OCI-M2 (cell line): ENCODE data around the gene LARP1B.
"Not testable (repeated sequence)": the region's sequence is repeated elsewhere in the genome, so short reads cannot be mapped to it uniquely, and the experiment has no call there.

Experiments
- DNase-seq: peaks from one replicate; lab custom pipeline; 2025; ENCODE audit not compliant: unreplicated experiment; lab: John Stamatoyannopoulos, UW

Gene LARP1B

GRCh38 chr4:128060699-128061565 is at the start of gene LARP1B:
TSS of gene LARP1B (plus strand) at chr4:128061312. CDS start at chr4:128074952, 13,640 bp downstream.
- DNase-seq, result peak; percentile 45

- no peak for DNase-seq
These were observed 35.8 kb upstream of the LARP1B start for GRCh38 chr4:128025319-128025718.

GRCh38 chr4:128029907-128030306 is 31.2 kb upstream of the LARP1B start:
- no peak for DNase-seq

- no peak for DNase-seq
These were observed 29.2 kb upstream of the LARP1B start for GRCh38 chr4:128031756-128032384.

GRCh38 chr4:128039568-128039967 is 21.5 kb upstream of the LARP1B start:
- no peak for DNase-seq

GRCh38 chr4:128047019-128047418 is 14.1 kb upstream of the LARP1B start:
- not testable (repeated sequence) for DNase-seq

GRCh38 chr4:128047514-128047913 is 13.6 kb upstream of the LARP1B start:
- not testable (repeated sequence) for DNase-seq

- not testable (repeated sequence) for DNase-seq
These were observed 9.9 kb upstream of the LARP1B start for GRCh38 chr4:128051229-128051628.

- not testable (repeated sequence) for DNase-seq
These were observed 6.2 kb upstream of the LARP1B start for GRCh38 chr4:128054907-128055306.

GRCh38 chr4:128055441-128056206 is 5.5 kb upstream of the LARP1B start:
- DNase-seq, result not testable (repeated sequence)

GRCh38 chr4:128056396-128056795 is 4.7 kb upstream of the LARP1B start:
- no peak for DNase-seq

GRCh38 chr4:128060121-128060698 is 902 bp upstream of the LARP1B start:
- no peak for DNase-seq

GRCh38 chr4:128061566-128062536 is 739 bp downstream of the LARP1B start:
- DNase-seq, result no peak

- DNase-seq, result not testable (repeated sequence)
These were observed 5.3 kb downstream of the LARP1B start for GRCh38 chr4:128066453-128066820.

GRCh38 chr4:128068918-128069317 is 7.8 kb downstream of the LARP1B start:
- no peak for DNase-seq

- no peak for DNase-seq
These were observed 15.4 kb downstream of the LARP1B start for GRCh38 chr4:128076464-128076863.

GRCh38 chr4:128095293-128095692 is 34.2 kb downstream of the LARP1B start:
- not testable (repeated sequence) for DNase-seq

GRCh38 chr4:128107766-128108165 is 46.7 kb downstream of the LARP1B start:
- no peak for DNase-seq

GRCh38 chr4:128123036-128123435 is 61.9 kb downstream of the LARP1B start:
- DNase-seq, result no peak

GRCh38 chr4:128130621-128131020 is 69.5 kb downstream of the LARP1B start:
- no peak for DNase-seq
